Spleen (tissue), 11 donors: ENCODE measurements around the gene FGFBP1. TPM values are rescaled to one million over a fixed set of nuclear protein-coding genes. Genes with fewer than 3 reads are reported as not detected.
A peak's percentile ranks its signal among the peaks of the same experiment; 100 is the strongest.

Source experiments
- DNase-seq: peaks from one replicate; pipeline ENCODE4 v3.0.0-alpha.2; 2020
- H3K27ac ChIP-seq, 8 donors: fragments of 200-600 bp; sonication (generic) in 7 of 8; 1 replicate in 4 of 8; 2 replicates in 4 of 8; pipeline versions ENCODE4 v1.5.0 to v1.8.0; 2016 to 2021; ENCODE audit warnings: inconsistent platforms in 4 of 8, mild to moderate bottlenecking in 4 of 8, moderate library complexity in 1 of 8
- H3K27me3 ChIP-seq, 7 donors: fragments of 200-600 bp; sonication (generic) in 6 of 7; replicated peaks in 1 of 7; 1 replicate in 4 of 7; 2 replicates in 3 of 7; pipeline versions ENCODE4 v1.5.0 to v1.8.0; 2016 to 2021; ENCODE audit warnings: inconsistent platforms in 3 of 7, mild to moderate bottlenecking in 1 of 7
- H3K36me3 ChIP-seq, 6 donors: fragments of 200-600 bp; sonication (generic) in 5 of 6; 1 replicate in 4 of 6; 2 replicates in 2 of 6; pipeline versions ENCODE4 v1.5.0 to v1.8.0; 2016 to 2021; ENCODE audit warnings: inconsistent platforms in 2 of 6
- H3K4me1 ChIP-seq, 6 donors: fragments of 200-600 bp; sonication (generic) in 5 of 6; 1 replicate in 3 of 6; 2 replicates in 3 of 6; pipeline versions ENCODE4 v1.5.0 to v1.8.0; 2016 to 2021; ENCODE audit warnings: inconsistent platforms in 3 of 6
- H3K4me3 ChIP-seq, 8 donors: fragments of 200-600 bp; sonication (generic) in 7 of 8; 1 replicate in 4 of 8; 2 replicates in 4 of 8; pipeline versions ENCODE4 v1.5.0 to v1.8.0; 2016 to 2021; ENCODE audit warnings: inconsistent platforms in 4 of 8, mild to moderate bottlenecking in 4 of 8, moderate library complexity in 2 of 8
- H3K9me3 ChIP-seq, 8 donors: fragments of 200-600 bp; sonication (generic) in 7 of 8; 1 replicate in 4 of 8; 2 replicates in 4 of 8; pipeline versions ENCODE4 v1.5.0 to v1.8.0; 2016 to 2021; ENCODE audit warnings: inconsistent platforms in 4 of 8
- CTCF ChIP-seq, 11 experiments: fragments of 200-600 bp in 7 of 11; fragments of 450-650 bp in 4 of 11; sonication (generic) in 4 of 11; IDR thresholded peaks in 8 of 11; conservative IDR thresholded peaks in 3 of 11; 1 replicate in 7 of 11; 2 replicates in 4 of 11; pipeline versions ENCODE4 v1.4.0 to v1.8.0; 2016 to 2021; ENCODE audit warnings: antibody characterized with exemption in 11 of 11, inconsistent platforms in 4 of 11, mild to moderate bottlenecking in 1 of 11
- POLR2A ChIP-seq, 3 donors: fragments of 450-650 bp; IDR thresholded peaks; one replicate each; pipeline ENCODE4 v1.5.1; 2017; ENCODE audit warnings: antibody characterized with exemption in 3 of 3, mild to moderate bottlenecking in 1 of 3
- POLR2AphosphoS5 ChIP-seq, 3 donors: sonication (generic); formaldehyde crosslinking; IDR thresholded peaks; one replicate each; pipeline ENCODE4 v1.5.1; 2017; ENCODE audit warnings: antibody characterized with exemption in 3 of 3
- WGBS, 5 donors: extraction: QIAGEN DNeasy Blood & Tissue Kit in 3 of 5; methylation state at CpG; one replicate each; pipeline versions ENCODE4 v1.1.5 to v1.1.7; 2013 to 2018; 5-methylcytosine and 5-hydroxymethylcytosine counted together
- intact Hi-C: fragments of 100-400 bp; cut with DNase I; formaldehyde crosslinking; loops from one replicate; pipeline ENCODE4 v1.15.0; 2023; ENCODE audit warnings: low total_unique reads
- polyA plus RNA-seq, 3 donors: library from polyadenylated mRNA; stranded (reverse); fragments of 200-250 nt; gene quantifications; one replicate each; pipeline ENCODE4 v1.2.1, GENCODE V29; 2013
- total RNA-seq, 7 donors: library from RNA; depleted of rRNA in 3 of 7; stranded (reverse); fragments of >200 nt in 3 of 7; fragmentation: NEBNext Ultra II Directional in 4 of 7; extraction: Animal tissue kit (Norgen Biotek cat#: 25700) in 4 of 7; gene quantifications; one replicate each; pipeline versions ENCODE4 v1.1.0 to v1.2.1, GENCODE V29; 2016 to 2021
- donor health status: healthy with polysubstance abuse.
- donor health status: DM: no; HTN: no; CAD: no; lungs with moderate emphysema.
- donor health status: DM: no; HTN: no; CAD: no.
- donor health status: Bipolar disorder and iron deficiency.
- donor health status: healthy.
- donor health status: DM: no; HTN: no; CAD: no.
- donor health status: DM: yes; HTN: yes; CAD: no.

FGFBP1 gene
- total and polyA plus RNA-seq, 10 donors: 0.08 to 0.10 TPM; not detected in 8

GRCh38 chr4:15968551-15969300 is 30.2 kb upstream of the FGFBP1 start:
- 81 to 86% (median 85%) methylated on average over 10 to 11 of the region's 11 CpGs for WGBS, 5 donors
- Histone ChIP-seq H3K27ac (no peak overlapping the region), H3K27me3 (no peaks in the 10 kb centered on the region), H3K4me1 (peaks cover 0 to 5% (median 2%) of the 10 kb centered on the region in 6 donors), H3K4me3 (no peak overlapping the region), H3K9me3 (peaks cover 0 to 8% (median 0%) of the 10 kb centered on the region in 8 donors), H3K36me3 (no peaks in the 10 kb centered on the region)
- no peak for DNase-seq
- intact Hi-C loops: no loop called here
- no peak for TF ChIP-seq POLR2AphosphoS5 (IDR thresholded peaks at IDR 0.05)

GRCh38 chr4:15965325-15965724 is 26.8 kb upstream of the FGFBP1 start:
- no peak for DNase-seq
- Histone ChIP-seq H3K36me3 (no peaks in the 10 kb centered on the region), H3K9me3 (peaks cover 0 to 8% (median 0%) of the 10 kb centered on the region in 8 donors), H3K4me1 (peaks cover 0 to 31% (median 10%) of the 10 kb centered on the region in 6 donors), H3K4me3 (no peak overlapping the region), H3K27me3 (no peaks in the 10 kb centered on the region), H3K27ac (no peak overlapping the region)
- TF ChIP-seq POLR2A (IDR thresholded peaks at IDR 0.05) (no peak), CTCF (IDR thresholded peaks at IDR 0.05 in 8 of 11, conservative IDR thresholded peaks at IDR 0.05 in 3 of 11) (no peak), POLR2AphosphoS5 (IDR thresholded peaks at IDR 0.05) (no peak)
- 65 to 89% (median 75%) methylated on average over 5 of the region's 5 CpGs for WGBS, 5 donors
- intact Hi-C loops: no loop called here

- H3K4me1 ChIP-seq: peaks cover 0 to 31% (median 10%) of the 10 kb centered on the region in 6 donors
- H3K27me3 ChIP-seq: no peaks in the 10 kb centered on the region
- H3K4me3 ChIP-seq: no peak overlapping the region
- TF ChIP-seq POLR2AphosphoS5 (IDR thresholded peaks at IDR 0.05) (no peak), POLR2A (IDR thresholded peaks at IDR 0.05) (no peak), CTCF (IDR thresholded peaks at IDR 0.05 in 8 of 11, conservative IDR thresholded peaks at IDR 0.05 in 3 of 11) (no peak)
- intact Hi-C loops: no loop called here
- H3K9me3 ChIP-seq: peaks cover 0 to 8% (median 0%) of the 10 kb centered on the region in 8 donors
- 77 to 88% (median 83%) methylated on average over 5 of the region's 5 CpGs for WGBS, 5 donors
- H3K27ac ChIP-seq: no peak overlapping the region
- H3K36me3 ChIP-seq: no peaks in the 10 kb centered on the region
- no peak for DNase-seq
Observed at GRCh38 chr4:15964159-15964558, 25.6 kb upstream of the FGFBP1 start.

- peak; percentile 84 for DNase-seq
- H3K4me1 ChIP-seq: peaks cover 0 to 31% (median 10%) of the 10 kb centered on the region in 6 donors
- WGBS, 5 donors: 17 to 38% (median 25%) methylated on average over 4 of the region's 4 CpGs
- H3K4me3 ChIP-seq: no peak overlapping the region
- peak in 2 of 3 donors; percentile 14 to 43 for TF ChIP-seq POLR2AphosphoS5 (IDR thresholded peaks at IDR 0.05)
- no peak for TF ChIP-seq CTCF (IDR thresholded peaks at IDR 0.05 in 8 of 11, conservative IDR thresholded peaks at IDR 0.05 in 3 of 11)
- no peak for TF ChIP-seq POLR2A (IDR thresholded peaks at IDR 0.05)
- H3K36me3 ChIP-seq: no peaks in the 10 kb centered on the region
- peaks cover 0 to 8% (median 0%) of the 10 kb centered on the region in 8 donors for H3K9me3 ChIP-seq
- H3K27ac ChIP-seq: no peak overlapping the region
- intact Hi-C loops: no loop called here
- no peaks in the 10 kb centered on the region for H3K27me3 ChIP-seq
Observed at GRCh38 chr4:15963576-15963975, 25.0 kb upstream of the FGFBP1 start.
